Esophagus muscularis mucosa (tissue), 4 donors: Measurements from ENCODE around the gene THOP1. TPM values are rescaled to one million over a fixed set of nuclear protein-coding genes. Genes with fewer than 3 reads are reported as not detected.
A peak's percentile ranks its signal among the peaks of the same experiment; 100 is the strongest.

Experiments used
- DNase-seq: peaks from one replicate; pipeline ENCODE4 v3.0.0-alpha.2; 2017; ENCODE audit errors: extremely low spot score
- H3K27ac ChIP-seq, 4 donors: fragments of 200-600 bp; sonication (generic); replicated peaks in 1 of 4; 1 replicate in 3 of 4; 2 replicates in 1 of 4; pipeline ENCODE4 v1.5.1; 2016 to 2019; ENCODE audit warnings: mild to moderate bottlenecking in 1 of 4
- H3K27me3 ChIP-seq, 4 donors: fragments of 200-600 bp; sonication (generic); one replicate each; pipeline versions ENCODE4 v1.5.1 to v1.6.0; 2016 to 2019
- H3K36me3 ChIP-seq, 4 donors: fragments of 200-600 bp; sonication (generic); one replicate each; pipeline ENCODE4 v1.5.1; 2016 to 2019
- H3K4me1 ChIP-seq, 4 donors: fragments of 200-600 bp; sonication (generic); one replicate each; pipeline ENCODE4 v1.5.1; 2016 to 2019
- H3K4me3 ChIP-seq, 4 donors: fragments of 200-600 bp; sonication (generic); 1 replicate in 2 of 4; 2 replicates in 2 of 4; pipeline ENCODE4 v1.5.1; 2016 to 2019; ENCODE audit warnings: mild to moderate bottlenecking in 4 of 4, moderate library complexity in 1 of 4
- H3K9me3 ChIP-seq, 4 donors: fragments of 200-600 bp; sonication (generic); 1 replicate in 3 of 4; 2 replicates in 1 of 4; pipeline ENCODE4 v1.5.1; 2016 to 2019
- EP300 ChIP-seq: sonication (generic); formaldehyde crosslinking; IDR thresholded peaks from one replicate; pipeline ENCODE4 v1.6.1; 2017; ENCODE audit warnings: antibody characterized with exemption
- POLR2A ChIP-seq: fragments of 450-650 bp; IDR thresholded peaks from one replicate; pipeline ENCODE4 v1.6.1; 2017; ENCODE audit warnings: antibody characterized with exemption, moderate library complexity, mild to moderate bottlenecking, low read depth
- POLR2AphosphoS5 ChIP-seq, 2 donors: sonication (generic); formaldehyde crosslinking; IDR thresholded peaks; one replicate each; pipeline ENCODE4 v1.6.1; 2017; ENCODE audit warnings: antibody characterized with exemption in 2 of 2
- WGBS: methylation state at CpG from one replicate; pipeline ENCODE4 v1.1.5; 2018; 5-methylcytosine and 5-hydroxymethylcytosine counted together
- intact Hi-C: fragments of 100-400 bp; cut with DNase I; formaldehyde crosslinking; loops from one replicate; pipeline ENCODE4 v1.15.1; 2023
- total RNA-seq, 4 donors: library from RNA; depleted of rRNA; stranded (reverse); fragments of >200 nt; gene quantifications; one replicate each; pipeline versions ENCODE4 v1.1.0 to v1.2.1, GENCODE V29; 2016
- TF ChIP-seq, protein P1 (sequence below), 3 experiments: fragments of 200-600 bp in 2 of 3; fragments of 450-650 bp in 1 of 3; sonication (generic) in 2 of 3; IDR thresholded peaks; one replicate each; pipeline ENCODE4 v1.5.1; 2017 to 2019; ENCODE audit warnings: antibody characterized with exemption in 3 of 3, mild to moderate bottlenecking in 2 of 3, moderate library complexity in 1 of 3

THOP1 gene
- total RNA-seq, 4 donors from 2014 or later, result 22.8 to 65.3 (median 42.4) TPM

DNA sequence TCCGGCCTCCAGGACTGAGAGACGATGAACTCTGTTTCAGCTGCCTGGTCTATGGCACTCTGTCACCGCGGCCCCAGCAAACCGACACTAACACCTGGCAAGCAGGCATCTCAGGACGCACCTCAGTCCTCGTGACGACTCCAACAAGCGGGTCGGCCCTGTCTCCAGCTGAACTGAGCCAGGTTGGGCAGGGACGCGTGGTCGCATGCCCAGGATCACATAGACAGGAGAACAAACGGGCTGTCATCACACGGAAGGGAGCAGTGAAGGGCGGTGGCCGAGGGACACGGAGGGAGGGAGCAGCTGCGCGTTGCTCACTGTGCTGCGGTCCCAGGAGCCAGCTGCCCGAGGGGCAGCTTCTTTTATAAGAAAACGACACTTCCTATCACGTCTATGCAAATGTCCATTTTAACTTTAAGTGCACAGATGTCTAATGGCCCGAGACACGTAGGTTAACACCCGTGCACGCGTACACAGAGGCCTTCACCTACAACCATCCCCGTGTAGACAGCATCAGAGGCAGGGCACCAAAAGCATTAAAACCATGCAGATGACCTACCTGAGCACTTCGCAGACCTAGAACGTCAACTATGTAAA is 11.1 kb upstream of the THOP1 start:
- intact Hi-C loops, result no loop called here
- WGBS, result 90% methylated on average over 32 of the region's 32 CpGs
- H3K36me3 ChIP-seq, result peaks cover 0 to 13% (median under 1%) of the 10 kb centered on the region in 4 donors
- no peak overlapping the region for H3K4me3 ChIP-seq
- peaks cover 58 to 77% (median 67%) of the 10 kb centered on the region in 4 donors for H3K4me1 ChIP-seq
- no peak for DNase-seq
- H3K27me3 ChIP-seq, result no peaks in the 10 kb centered on the region
- no peak overlapping the region for H3K27ac ChIP-seq
- no peaks in the 10 kb centered on the region for H3K9me3 ChIP-seq
- TF ChIP-seq EP300 (no peak), POLR2A (no peak), POLR2AphosphoS5 (IDR thresholded peaks at IDR 0.05) (no peak)
- TF ChIP-seq, protein P1, sequence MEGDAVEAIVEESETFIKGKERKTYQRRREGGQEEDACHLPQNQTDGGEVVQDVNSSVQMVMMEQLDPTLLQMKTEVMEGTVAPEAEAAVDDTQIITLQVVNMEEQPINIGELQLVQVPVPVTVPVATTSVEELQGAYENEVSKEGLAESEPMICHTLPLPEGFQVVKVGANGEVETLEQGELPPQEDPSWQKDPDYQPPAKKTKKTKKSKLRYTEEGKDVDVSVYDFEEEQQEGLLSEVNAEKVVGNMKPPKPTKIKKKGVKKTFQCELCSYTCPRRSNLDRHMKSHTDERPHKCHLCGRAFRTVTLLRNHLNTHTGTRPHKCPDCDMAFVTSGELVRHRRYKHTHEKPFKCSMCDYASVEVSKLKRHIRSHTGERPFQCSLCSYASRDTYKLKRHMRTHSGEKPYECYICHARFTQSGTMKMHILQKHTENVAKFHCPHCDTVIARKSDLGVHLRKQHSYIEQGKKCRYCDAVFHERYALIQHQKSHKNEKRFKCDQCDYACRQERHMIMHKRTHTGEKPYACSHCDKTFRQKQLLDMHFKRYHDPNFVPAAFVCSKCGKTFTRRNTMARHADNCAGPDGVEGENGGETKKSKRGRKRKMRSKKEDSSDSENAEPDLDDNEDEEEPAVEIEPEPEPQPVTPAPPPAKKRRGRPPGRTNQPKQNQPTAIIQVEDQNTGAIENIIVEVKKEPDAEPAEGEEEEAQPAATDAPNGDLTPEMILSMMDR (IDR thresholded peaks at IDR 0.05), result no peak

DNA sequence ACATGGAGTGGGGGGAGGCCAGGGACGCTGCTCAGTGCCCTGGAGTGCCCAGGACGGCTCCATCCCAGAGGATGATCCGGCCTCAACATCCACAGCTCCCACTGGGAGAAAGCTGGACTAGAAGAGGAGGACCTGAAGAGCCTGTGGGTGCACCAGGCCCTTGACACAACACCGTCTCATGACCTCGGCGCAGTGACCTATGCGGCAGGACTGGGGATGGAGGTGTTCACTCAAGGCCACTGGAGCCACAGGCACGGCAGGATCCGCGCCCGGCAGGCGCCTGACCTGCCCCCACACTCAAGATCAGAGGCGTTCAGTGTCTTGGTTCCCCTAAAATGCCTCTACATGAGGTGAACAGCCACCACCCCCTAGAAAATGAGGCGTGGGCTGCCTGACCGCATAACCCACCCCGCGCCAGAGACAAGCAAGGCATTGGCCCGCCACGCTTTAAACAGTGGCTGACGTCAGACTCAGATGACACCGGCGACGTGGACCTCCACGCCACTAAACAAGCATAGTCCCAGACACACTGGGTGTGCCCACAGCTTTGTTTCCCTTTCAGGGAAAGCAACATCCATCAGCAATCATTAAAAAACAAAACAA is 10.2 kb upstream of the THOP1 start:
- no peak for DNase-seq
- peaks cover 0 to 16% (median 0%) of the 10 kb centered on the region in 4 donors for H3K36me3 ChIP-seq
- H3K27ac ChIP-seq, result peak overlapping the region; percentile 42 to 59 (median 48)
- H3K4me3 ChIP-seq, result peak overlapping the region in 3 of 4 donors; percentile 6 to 25 (median 20)
- peaks cover 58 to 77% (median 69%) of the 10 kb centered on the region in 4 donors for H3K4me1 ChIP-seq
- H3K27me3 ChIP-seq, result no peaks in the 10 kb centered on the region
- intact Hi-C loops, result no loop called here
- TF ChIP-seq EP300 (no peak), POLR2AphosphoS5 (IDR thresholded peaks at IDR 0.05) (no peak), POLR2A (no peak)
- TF ChIP-seq, protein P1 (IDR thresholded peaks at IDR 0.05), result no peak
- 81% methylated on average over 23 of the region's 24 CpGs for WGBS
- H3K9me3 ChIP-seq, result no peaks in the 10 kb centered on the region

DNA sequence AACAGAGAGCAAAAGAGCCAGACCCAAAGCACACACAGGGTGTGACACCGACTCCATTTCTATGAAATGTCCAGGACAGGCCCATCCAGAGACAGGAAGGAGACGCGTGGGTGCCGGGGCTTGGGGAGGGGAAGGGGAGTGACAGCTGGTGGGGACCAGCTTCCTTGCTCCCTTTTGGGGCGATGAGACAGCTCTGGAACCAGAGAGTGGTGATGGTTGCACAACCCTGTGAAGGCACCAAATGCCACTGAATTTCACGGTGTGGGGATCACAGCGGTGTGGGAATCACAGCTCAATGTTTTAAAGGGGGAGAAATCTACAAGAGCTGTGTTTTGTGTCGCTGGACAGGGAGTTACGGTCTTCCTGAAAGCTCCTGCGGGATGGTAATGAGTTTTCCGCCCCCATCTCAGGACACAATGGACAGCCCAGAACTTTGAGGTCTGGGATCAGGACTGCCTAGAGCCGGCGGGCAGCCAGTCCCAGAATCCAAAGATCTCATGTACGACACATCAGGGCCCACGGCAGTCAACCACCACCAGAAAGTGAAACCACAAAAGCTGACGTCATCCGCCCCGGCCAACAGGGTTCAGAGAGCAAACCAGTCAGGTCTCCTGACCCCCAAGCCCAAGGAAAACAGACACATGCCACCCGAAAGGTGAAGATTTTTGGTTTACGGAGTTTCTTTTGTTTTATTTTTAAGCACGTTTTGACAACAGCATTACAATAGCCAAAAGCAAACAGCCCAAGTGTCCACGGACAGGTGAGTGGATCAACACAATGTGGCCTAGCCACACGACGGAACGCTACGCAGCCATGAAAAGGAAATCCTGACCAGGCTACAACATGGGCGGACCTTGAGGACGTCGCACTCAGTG is 9.5 kb upstream of the THOP1 start:
- H3K4me3 ChIP-seq, result peak overlapping the region; percentile 6 to 30 (median 22)
- no peaks in the 10 kb centered on the region for H3K9me3 ChIP-seq
- WGBS, result 76% methylated on average over 26 of the region's 29 CpGs
- H3K27ac ChIP-seq, result peak overlapping the region; percentile 42 to 59 (median 48)
- peaks cover 58 to 77% (median 69%) of the 10 kb centered on the region in 4 donors for H3K4me1 ChIP-seq
- DNase-seq, result no peak
- intact Hi-C loops, result no loop called here
- H3K27me3 ChIP-seq, result no peaks in the 10 kb centered on the region
- peaks cover 0 to 16% (median 0%) of the 10 kb centered on the region in 4 donors for H3K36me3 ChIP-seq
- TF ChIP-seq EP300, result no peak
- TF ChIP-seq, protein P1 (IDR thresholded peaks at IDR 0.05), result no peak
- TF ChIP-seq POLR2AphosphoS5 (IDR thresholded peaks at IDR 0.05), result no peak
- no peak for TF ChIP-seq POLR2A

DNA sequence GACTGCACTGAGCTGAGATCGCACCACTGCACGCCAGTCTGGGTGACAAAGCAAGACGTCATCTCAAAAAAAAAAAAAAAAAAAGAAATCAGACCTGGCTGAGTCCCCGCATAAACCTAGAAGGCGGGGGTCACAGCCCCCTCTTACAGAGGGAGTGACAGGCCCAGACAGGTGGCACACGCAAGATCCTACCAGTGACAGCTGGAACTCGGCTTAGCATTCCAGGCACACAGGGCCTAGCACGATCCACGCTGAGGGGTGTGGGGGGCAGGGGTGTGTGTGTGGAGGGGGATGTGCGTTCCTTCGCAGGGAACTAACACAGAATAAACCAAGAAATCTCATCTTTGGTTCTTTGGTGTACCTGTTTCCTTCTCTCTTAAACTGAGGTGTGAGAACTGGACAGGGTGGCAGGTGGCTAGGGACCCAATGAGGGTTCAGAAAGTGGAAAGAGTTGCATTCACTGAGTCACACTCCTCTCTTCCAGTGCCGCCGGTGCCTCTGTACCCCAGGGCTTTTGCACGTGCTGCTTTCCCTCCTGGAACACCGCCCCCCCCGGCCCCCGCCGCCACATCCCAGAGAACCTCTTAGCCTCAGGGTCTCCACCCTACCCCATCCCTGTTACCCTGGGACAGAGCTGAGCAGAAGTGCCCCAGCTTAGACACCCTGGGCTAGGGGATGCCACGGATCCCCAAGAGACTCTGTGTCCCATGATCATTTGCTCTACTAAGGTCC is 7.2 kb upstream of the THOP1 start:
- peaks cover 58 to 77% (median 70%) of the 10 kb centered on the region in 4 donors for H3K4me1 ChIP-seq
- no peaks in the 10 kb centered on the region for H3K9me3 ChIP-seq
- H3K4me3 ChIP-seq, result no peak overlapping the region
- DNase-seq, result no peak
- TF ChIP-seq POLR2AphosphoS5 (IDR thresholded peaks at IDR 0.05) (no peak), EP300 (no peak), POLR2A (no peak)
- TF ChIP-seq, protein P1 (IDR thresholded peaks at IDR 0.05), result no peak
- 89% methylated on average over 13 of the region's 19 CpGs for WGBS
- no peak overlapping the region for H3K27ac ChIP-seq
- no peaks in the 10 kb centered on the region for H3K27me3 ChIP-seq
- intact Hi-C loops, result no loop called here
- H3K36me3 ChIP-seq, result peaks cover 0 to 16% (median 0%) of the 10 kb centered on the region in 4 donors
